GM19099 (cell line): ENCODE results near the gene HCCS.

Experiments
- POLR2A ChIP-seq: IDR thresholded peaks from 3 replicates; pipeline ENCODE4 v1.6.1; 2011; ENCODE audit warnings: low read depth; ENCODE audit not compliant: insufficient read length; ENCODE audit errors: extremely low read depth

The HCCS gene

GRCh38 chrX:11146411-11146810 lies 35.3 kb downstream of the HCCS start:
- no peak for TF ChIP-seq POLR2A

GRCh38 chrX:11148401-11148800 lies 37.3 kb downstream of the HCCS start:
- TF ChIP-seq POLR2A: no peak

DNA sequence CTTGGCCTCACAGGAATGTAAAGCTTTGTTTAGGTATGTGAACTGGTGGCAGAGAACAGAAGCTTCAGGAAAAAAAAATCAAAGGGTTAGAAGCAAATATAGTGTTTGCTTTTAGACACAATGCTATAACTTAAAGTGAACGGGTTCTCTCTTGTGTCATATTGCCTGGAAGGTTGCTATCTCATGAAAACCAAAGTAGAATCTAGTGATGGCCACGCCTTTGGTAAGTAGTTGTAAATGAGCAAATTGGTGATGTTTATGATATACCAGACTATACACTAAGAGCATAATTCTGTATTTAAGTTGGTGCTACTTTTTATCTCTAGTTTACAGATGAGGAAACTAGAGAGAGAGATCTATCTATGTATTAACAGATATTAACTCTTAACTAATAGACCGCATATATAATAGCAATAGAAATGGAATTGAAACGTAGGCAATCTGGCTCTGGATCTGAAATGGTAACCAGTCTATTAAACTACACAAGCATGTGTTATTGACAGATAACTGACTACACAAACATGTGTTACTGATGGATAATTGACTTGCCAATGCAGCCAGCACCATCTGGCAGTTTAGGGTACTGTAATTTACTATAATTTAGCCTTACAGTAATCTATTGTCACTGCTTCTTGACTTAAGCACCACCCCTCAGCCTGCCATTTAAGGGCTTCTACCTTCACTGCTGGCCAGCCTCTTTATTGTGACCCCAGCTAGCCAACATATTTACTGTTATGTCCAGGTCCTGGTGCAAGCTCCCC lies 40.8 kb downstream of the HCCS start:
- TF ChIP-seq POLR2A: no peak

GRCh38 chrX:11159149-11159548 lies 48.0 kb downstream of the HCCS start:
- TF ChIP-seq POLR2A: no peak

DNA sequence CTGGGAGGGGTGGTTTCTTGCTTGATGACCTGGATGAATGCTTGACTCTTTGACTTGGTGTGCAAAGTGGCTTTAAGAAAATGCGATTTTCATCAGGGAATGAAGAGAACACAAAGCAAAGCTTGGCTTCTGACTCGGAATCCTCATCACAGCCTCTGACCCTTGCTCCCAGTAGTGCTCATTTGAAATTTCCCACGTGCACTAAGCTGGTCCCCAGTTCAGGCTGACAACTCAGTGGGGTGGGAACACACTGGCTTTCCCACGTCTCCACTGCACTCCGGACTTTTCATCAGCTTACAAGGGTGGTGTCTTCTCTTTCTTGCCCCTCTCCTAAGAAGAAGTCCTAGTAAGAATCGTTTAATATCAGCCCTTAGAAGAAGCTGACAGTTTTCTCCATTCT lies 53.3 kb downstream of the HCCS start:
- no peak for TF ChIP-seq POLR2A

GRCh38 chrX:11171956-11172355 lies 60.8 kb downstream of the HCCS start:
- no peak for TF ChIP-seq POLR2A

DNA sequence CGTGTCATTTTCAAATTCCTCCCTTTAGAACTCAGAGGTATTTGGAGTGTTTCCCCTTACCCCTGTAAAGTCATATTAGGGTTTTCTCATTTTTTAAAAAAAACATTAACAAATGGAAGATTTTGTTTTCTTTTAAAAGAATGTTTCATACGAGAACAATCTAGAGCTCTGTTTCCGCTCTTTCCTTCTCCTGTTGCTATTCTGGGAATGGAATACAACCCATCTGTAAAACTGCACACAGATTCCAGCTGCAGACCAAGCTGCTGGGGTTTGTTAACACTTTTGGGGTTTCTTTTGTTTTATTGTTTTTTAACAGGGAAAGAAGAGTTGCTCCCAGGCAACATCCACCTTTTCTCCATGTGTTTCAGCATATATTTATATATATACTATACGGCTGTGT lies 61.3 kb downstream of the HCCS start:
- no peak for TF ChIP-seq POLR2A
